PFSK-1 (cell line): ENCODE data around the gene C1orf105.

Experiments
- POLR2AphosphoS5 ChIP-seq: IDR thresholded peaks from 2 replicates; pipeline ENCODE4 v1.6.1; 2012; ENCODE audit warnings: low read depth, mild to moderate bottlenecking, control low read depth, low read length, moderate library complexity
- TF ChIP-seq, protein P1 (sequence below), 2 experiments: IDR thresholded peaks; 2 replicates each; pipeline versions ENCODE4 v1.6.1 to v1.8.0; 2011 to 2012; ENCODE audit warnings: low read depth in 2 of 2, low read length in 2 of 2, control low read depth in 1 of 2, inconsistent platforms in 1 of 2, mild to moderate bottlenecking in 1 of 2, moderate library complexity in 1 of 2; ENCODE audit not compliant: insufficient read depth in 1 of 2

DNA sequence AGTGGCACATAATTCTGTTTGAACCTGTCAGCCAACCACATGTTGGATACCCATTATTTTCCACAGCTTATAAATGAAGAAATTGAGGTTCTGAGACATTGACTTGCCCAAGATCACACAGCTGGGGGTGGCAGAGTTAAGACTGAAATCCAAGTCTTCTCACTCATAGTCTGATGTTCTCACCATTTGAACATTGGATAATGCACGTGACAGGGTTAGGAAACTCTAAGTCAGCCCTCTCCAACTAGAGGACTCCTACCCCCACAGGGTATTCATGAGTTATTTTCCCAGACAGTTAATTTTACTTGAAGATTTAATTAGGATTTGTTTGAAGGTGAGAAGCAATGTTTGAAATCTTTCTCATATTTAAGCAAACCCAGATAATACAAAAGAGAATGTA lies 38.1 kb upstream of the C1orf105 start:
- no peak for TF ChIP-seq POLR2AphosphoS5
- TF ChIP-seq, protein P1, sequence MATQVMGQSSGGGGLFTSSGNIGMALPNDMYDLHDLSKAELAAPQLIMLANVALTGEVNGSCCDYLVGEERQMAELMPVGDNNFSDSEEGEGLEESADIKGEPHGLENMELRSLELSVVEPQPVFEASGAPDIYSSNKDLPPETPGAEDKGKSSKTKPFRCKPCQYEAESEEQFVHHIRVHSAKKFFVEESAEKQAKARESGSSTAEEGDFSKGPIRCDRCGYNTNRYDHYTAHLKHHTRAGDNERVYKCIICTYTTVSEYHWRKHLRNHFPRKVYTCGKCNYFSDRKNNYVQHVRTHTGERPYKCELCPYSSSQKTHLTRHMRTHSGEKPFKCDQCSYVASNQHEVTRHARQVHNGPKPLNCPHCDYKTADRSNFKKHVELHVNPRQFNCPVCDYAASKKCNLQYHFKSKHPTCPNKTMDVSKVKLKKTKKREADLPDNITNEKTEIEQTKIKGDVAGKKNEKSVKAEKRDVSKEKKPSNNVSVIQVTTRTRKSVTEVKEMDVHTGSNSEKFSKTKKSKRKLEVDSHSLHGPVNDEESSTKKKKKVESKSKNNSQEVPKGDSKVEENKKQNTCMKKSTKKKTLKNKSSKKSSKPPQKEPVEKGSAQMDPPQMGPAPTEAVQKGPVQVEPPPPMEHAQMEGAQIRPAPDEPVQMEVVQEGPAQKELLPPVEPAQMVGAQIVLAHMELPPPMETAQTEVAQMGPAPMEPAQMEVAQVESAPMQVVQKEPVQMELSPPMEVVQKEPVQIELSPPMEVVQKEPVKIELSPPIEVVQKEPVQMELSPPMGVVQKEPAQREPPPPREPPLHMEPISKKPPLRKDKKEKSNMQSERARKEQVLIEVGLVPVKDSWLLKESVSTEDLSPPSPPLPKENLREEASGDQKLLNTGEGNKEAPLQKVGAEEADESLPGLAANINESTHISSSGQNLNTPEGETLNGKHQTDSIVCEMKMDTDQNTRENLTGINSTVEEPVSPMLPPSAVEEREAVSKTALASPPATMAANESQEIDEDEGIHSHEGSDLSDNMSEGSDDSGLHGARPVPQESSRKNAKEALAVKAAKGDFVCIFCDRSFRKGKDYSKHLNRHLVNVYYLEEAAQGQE (IDR thresholded peaks at IDR 0.05; ENCODE audit: insufficient read depth in 1 of 2, low read depth in 2 of 2, low read length in 2 of 2), result no peak
